Natural killer cell (primary cell): ENCODE data around the gene TRAPPC13. TPM values are rescaled to one million over a fixed set of nuclear protein-coding genes. Genes with fewer than 3 reads are reported as not detected.
"Not testable (repeated sequence)": the region's sequence is repeated elsewhere in the genome, so short reads cannot be mapped to it uniquely, and the experiment has no call there.

Source experiments
- ATAC-seq, 3 donors: fragments of 150-1000 bp in 2 of 3; fragments of 200-7000 bp in 1 of 3; cut with Tn5 transposase; 1 replicate in 1 of 3; 2 replicates in 2 of 3; pipeline ENCODE4 v1.10.0; 2021; ENCODE audit warnings: mild to moderate bottlenecking in 2 of 3, moderate library complexity in 2 of 3
- DNase-seq, 2 donors: peaks; one replicate each; pipeline versions ENCODE4 v3.0.0 to v3.0.0-alpha.2; 2013 to 2021; ENCODE audit warnings: mixed read lengths in 1 of 2
- H3K27ac ChIP-seq: one replicate; pipeline ENCODE4 v1.5.1; 2013; ENCODE audit warnings: mild to moderate bottlenecking, low read length
- H3K27me3 ChIP-seq: one replicate; pipeline ENCODE4 v1.6.1; 2013; ENCODE audit warnings: low read length; ENCODE audit not compliant: control insufficient read depth, insufficient read depth
- H3K36me3 ChIP-seq: one replicate; pipeline ENCODE4 v1.6.1; 2013; ENCODE audit warnings: low read length; ENCODE audit not compliant: control insufficient read depth, insufficient read depth
- H3K4me1 ChIP-seq: one replicate; pipeline ENCODE4 v1.6.1; 2013; ENCODE audit warnings: low read length; ENCODE audit not compliant: control insufficient read depth, insufficient read depth
- H3K4me3 ChIP-seq: one replicate; pipeline ENCODE4 v1.5.1; 2013; ENCODE audit warnings: low read length
- H3K9me3 ChIP-seq: one replicate; pipeline ENCODE4 v1.6.1; 2013; ENCODE audit warnings: low read length; ENCODE audit not compliant: control insufficient read depth, insufficient read depth
- H3K27ac Mint-ChIP-seq, 2 donors: one replicate each; pipeline ENCODE4 v1.8.0; 2022; ENCODE audit warnings: mild to moderate bottlenecking in 2 of 2, mixed read lengths in 2 of 2, moderate library complexity in 1 of 2
- H3K27me3 Mint-ChIP-seq, 2 donors: one replicate each; pipeline ENCODE4 v1.8.0; 2022; ENCODE audit warnings: low read depth in 2 of 2, mixed read lengths in 2 of 2
- H3K36me3 Mint-ChIP-seq: one replicate; pipeline ENCODE4 v1.8.0; 2022; ENCODE audit warnings: mixed read lengths
- H3K4me1 Mint-ChIP-seq, 2 donors: one replicate each; pipeline ENCODE4 v1.8.0; 2022; ENCODE audit warnings: mixed read lengths in 2 of 2
- H3K4me3 Mint-ChIP-seq: one replicate; pipeline ENCODE4 v1.8.0; 2022; ENCODE audit warnings: mild to moderate bottlenecking, moderate library complexity, mixed read lengths
- H3K9me3 Mint-ChIP-seq, 2 donors: one replicate each; pipeline ENCODE4 v1.8.0; 2022; ENCODE audit warnings: mixed read lengths in 2 of 2
- CTCF ChIP-seq: fragments of 200-600 bp; IDR thresholded peaks from one replicate; pipeline ENCODE4 v1.8.0; 2022; ENCODE audit warnings: antibody characterized with exemption
- WGBS: methylation state at CpG from one replicate; pipeline ENCODE4 v1.1.7; 2013; ENCODE audit warnings: missing lambda C conversion rate; ENCODE audit not compliant: insufficient coverage; 5-methylcytosine and 5-hydroxymethylcytosine counted together
- intact Hi-C: fragments of 100-400 bp; cut with micrococcal nuclease; formaldehyde crosslinking; loops from one replicate; pipeline ENCODE4 v1.14.2; 2022
- total RNA-seq, 4 donors: library from RNA; stranded (reverse); fragments of 120-200 nt in 1 of 4; gene quantifications; one replicate each; pipeline versions ENCODE4 v1.2.3 to v1.2.4, GENCODE V29; 2013 to 2022

The TRAPPC13 gene
- total RNA-seq: 10 to 100 TPM; 20.9 to 27.5 (median 25.6) TPM
- total RNA-seq (2013): 45.8 TPM

GRCh38 chr5:65624571-65625555, at the start of gene TRAPPC13, which contains the start of gene SHLD3:
Gene TRAPPC13, plus strand, starts transcription at chr5:65625027. Its CDS starts 34 bp downstream, at chr5:65625061.
Gene SHLD3, plus strand, starts transcription at chr5:65625027. Its CDS starts 4,561 bp downstream, at chr5:65629588.
- H3K27me3 ChIP-seq: no peaks in the 10 kb centered on the region
- intact Hi-C loops: loop anchor here (1.0 to 2.0 kb wide), 3 partner anchors 62 to 520 kb away; partner anchors contain the start of genes CENPK, PPWD1 and SREK1
- H3K9me3 ChIP-seq: no peaks in the 10 kb centered on the region
- H3K36me3 ChIP-seq: peaks cover 12% of the 10 kb centered on the region
- Mint-ChIP-seq H3K27ac (peak within 1 kb of the TSS; percentile 96 to 99), H3K9me3 (no peaks in the 10 kb centered on the region), H3K36me3 (peaks cover 5% of the 10 kb centered on the region), H3K4me3 (peak within 1 kb of the TSS; percentile 94), H3K27me3 (no peaks in the 10 kb centered on the region), H3K4me1 (peaks cover 34 to 35% of the 10 kb centered on the region in 2 donors)
- H3K4me1 ChIP-seq: peaks cover 7% of the 10 kb centered on the region
- WGBS: under 1% methylated on average over 33 of the region's 36 CpGs
- ATAC-seq: peak; percentile 75 to 89 (median 76)
- peak; percentile 77 to 95 for DNase-seq
- TF ChIP-seq CTCF: peak; percentile 13
- H3K27ac ChIP-seq: peak within 1 kb of the TSS; percentile 73
- H3K4me3 ChIP-seq: peak within 1 kb of the TSS; percentile 60

- H3K36me3 Mint-ChIP-seq: peaks cover 8% of the 10 kb centered on the region
- Histone ChIP-seq H3K27me3 (no peaks in the 10 kb centered on the region), H3K4me3 (no peak overlapping the region), H3K9me3 (no peaks in the 10 kb centered on the region), H3K27ac (no peak overlapping the region), H3K36me3 (peaks cover 73% of the 10 kb centered on the region), H3K4me1 (no peaks in the 10 kb centered on the region)
- intact Hi-C loops: no loop called here
- no peak overlapping the region for H3K27ac Mint-ChIP-seq
- TF ChIP-seq CTCF: no peak
- no peak for DNase-seq
- H3K4me1 Mint-ChIP-seq: peaks cover 19% of the 10 kb centered on the region in 2 donors
- no peak overlapping the region for H3K4me3 Mint-ChIP-seq
- H3K27me3 Mint-ChIP-seq: no peaks in the 10 kb centered on the region
- H3K9me3 Mint-ChIP-seq: no peaks in the 10 kb centered on the region
- no peak for ATAC-seq
These were observed 47.7 kb upstream of the TRAPPC13 start for GRCh38 chr5:65577141-65577540.

- Histone ChIP-seq H3K36me3 (peaks cover 89% of the 10 kb centered on the region), H3K27me3 (no peaks in the 10 kb centered on the region), H3K27ac (no peak overlapping the region), H3K4me3 (no peak overlapping the region), H3K9me3 (no peaks in the 10 kb centered on the region), H3K4me1 (no peaks in the 10 kb centered on the region)
- Mint-ChIP-seq H3K36me3 (peaks cover 25% of the 10 kb centered on the region), H3K4me3 (no peak overlapping the region), H3K27me3 (no peaks in the 10 kb centered on the region), H3K27ac (no peak overlapping the region), H3K4me1 (no peaks in the 10 kb centered on the region), H3K9me3 (no peaks in the 10 kb centered on the region)
- WGBS: no CpG with 5 or more reads among the region's 2 CpGs
- intact Hi-C loops: no loop called here
- TF ChIP-seq CTCF: no peak
- ATAC-seq (no peak), DNase-seq (no peak)
These were observed 36.1 kb upstream of the TRAPPC13 start for GRCh38 chr5:65588694-65589093.

GRCh38 chr5:65601761-65602160, 23.1 kb upstream of the TRAPPC13 start:
- intact Hi-C loops, H3K4me3 Mint-ChIP-seq: not testable (repeated sequence)

More at GRCh38 chr5:65601761-65602160, 23.1 kb upstream of the TRAPPC13 start:
- 100% methylated on average over 1 of the region's 1 CpG for WGBS
- peaks cover 12 to 14% of the 10 kb centered on the region in 2 donors for H3K4me1 Mint-ChIP-seq
- not testable (repeated sequence) for H3K27me3 Mint-ChIP-seq, H3K27me3 ChIP-seq, H3K27ac Mint-ChIP-seq, H3K4me3 ChIP-seq, H3K9me3 ChIP-seq, H3K27ac ChIP-seq, ATAC-seq, H3K4me1 ChIP-seq, DNase-seq, H3K9me3 Mint-ChIP-seq
- H3K36me3 Mint-ChIP-seq: peaks cover 33% of the 10 kb centered on the region
- peaks cover 48% of the 10 kb centered on the region for H3K36me3 ChIP-seq
